NCI-H774 (cell line): Measurements from ENCODE around the gene ACE.
"Not testable (repeated sequence)": the region's sequence is repeated elsewhere in the genome, so short reads cannot be mapped to it uniquely, and the experiment has no call there.

ENCODE experiments used
- DNase-seq: peaks from one replicate; lab custom pipeline; 2025; lab: John Stamatoyannopoulos, UW

ACE gene

GRCh38 chr17:63444457-63444856 is 32.4 kb upstream of the ACE start:
- DNase-seq, result no peak

- DNase-seq, result no peak
Observed at GRCh38 chr17:63445065-63445464, 31.8 kb upstream of the ACE start.

GRCh38 chr17:63445571-63445953 is 31.3 kb upstream of the ACE start:
- peak; percentile 61 for DNase-seq

- peak; percentile 91 for DNase-seq
Observed at GRCh38 chr17:63445954-63446752, 30.7 kb upstream of the ACE start, which contains the start of gene CYB561. Gene CYB561 (minus strand): TSS chr17:63446306. CDS start chr17:63437547, 8,759 bp downstream.

GRCh38 chr17:63446753-63447470 is 29.9 kb upstream of the ACE start:
- peak; percentile 75 for DNase-seq

GRCh38 chr17:63447471-63448009 is 29.3 kb upstream of the ACE start:
- DNase-seq, result no peak

- DNase-seq, result no peak
Observed at GRCh38 chr17:63448655-63449054, 28.2 kb upstream of the ACE start.

GRCh38 chr17:63450551-63450950 is 26.3 kb upstream of the ACE start:
- no peak for DNase-seq

GRCh38 chr17:63451150-63451549 is 25.7 kb upstream of the ACE start:
- no peak for DNase-seq

- DNase-seq, result no peak
Observed at GRCh38 chr17:63452046-63452961, 24.6 kb upstream of the ACE start.

- DNase-seq, result no peak
Observed at GRCh38 chr17:63452962-63453551, 23.8 kb upstream of the ACE start.

GRCh38 chr17:63454357-63454756 is 22.5 kb upstream of the ACE start:
- not testable (repeated sequence) for DNase-seq

- DNase-seq, result no peak
Observed at GRCh38 chr17:63454915-63455314, 21.9 kb upstream of the ACE start.

GRCh38 chr17:63455417-63455816 is 21.4 kb upstream of the ACE start:
- DNase-seq, result no peak

- no peak for DNase-seq
Observed at GRCh38 chr17:63458478-63458877, 18.4 kb upstream of the ACE start.

GRCh38 chr17:63460018-63460417 is 16.8 kb upstream of the ACE start:
- DNase-seq, result no peak

- DNase-seq, result no peak
Observed at GRCh38 chr17:63463771-63464170, 13.1 kb upstream of the ACE start.

GRCh38 chr17:63464691-63465236 is 12.1 kb upstream of the ACE start:
- no peak for DNase-seq

GRCh38 chr17:63468099-63468498 is 8.8 kb upstream of the ACE start:
- DNase-seq, result not testable (repeated sequence)

- DNase-seq, result peak; percentile 14
Observed at GRCh38 chr17:63474174-63474573, 2.7 kb upstream of the ACE start.
